RWPE2 (cell line): ENCODE data around the gene ARAP1.
A peak's percentile ranks its signal among the peaks of the same experiment; 100 is the strongest.

Experiments used
- ATAC-seq: fragments of 200-7000 bp; cut with Tn5 transposase; 3 replicates; pipeline ENCODE4 v1.9.1; 2021; ENCODE audit warnings: low read depth
- DNase-seq: peaks from one replicate; pipeline ENCODE4 v3.0.0-alpha.2; 2020; ENCODE audit warnings: low spot score
- H3K27ac ChIP-seq: fragments of 450-650 bp; 2 replicates; pipeline ENCODE4 v1.5.1; 2017; ENCODE audit warnings: mild to moderate bottlenecking; ENCODE audit not compliant: poor library complexity, severe bottlenecking
- H3K27me3 ChIP-seq: fragments of 250-450 bp; sonication (Bioruptor Pico); 2 replicates; pipeline ENCODE4 v1.5.1; 2021; ENCODE audit warnings: mild to moderate bottlenecking, moderate library complexity; ENCODE audit not compliant: insufficient read depth, poor library complexity, severe bottlenecking
- H3K36me3 ChIP-seq: fragments of 250-450 bp; sonication (Bioruptor Pico); 2 replicates; pipeline ENCODE4 v1.5.1; 2020; ENCODE audit warnings: low read depth, mild to moderate bottlenecking, moderate library complexity
- H3K4me1 ChIP-seq: fragments of 250-450 bp; sonication (Bioruptor Pico); 2 replicates; pipeline ENCODE4 v1.5.1; 2021; ENCODE audit warnings: mild to moderate bottlenecking, moderate library complexity; ENCODE audit not compliant: insufficient read depth, poor library complexity, severe bottlenecking
- H3K4me3 ChIP-seq: fragments of 250-450 bp; sonication (Bioruptor Pico); 2 replicates; pipeline ENCODE4 v1.5.1; 2021; ENCODE audit warnings: mild to moderate bottlenecking, moderate library complexity; ENCODE audit not compliant: severe bottlenecking
- H3K9me3 ChIP-seq: fragments of 250-450 bp; sonication (Bioruptor Pico); 2 replicates; pipeline ENCODE4 v1.5.1; 2021; ENCODE audit warnings: mild to moderate bottlenecking, moderate library complexity; ENCODE audit not compliant: severe bottlenecking
- TF ChIP-seq, protein P1 (sequence below): fragments of 450-650 bp; IDR thresholded peaks from one replicate; pipeline ENCODE4 v1.5.1; 2017; ENCODE audit warnings: mild to moderate bottlenecking, moderate library complexity; ENCODE audit not compliant: poor library complexity, severe bottlenecking

The ARAP1 gene

DNA sequence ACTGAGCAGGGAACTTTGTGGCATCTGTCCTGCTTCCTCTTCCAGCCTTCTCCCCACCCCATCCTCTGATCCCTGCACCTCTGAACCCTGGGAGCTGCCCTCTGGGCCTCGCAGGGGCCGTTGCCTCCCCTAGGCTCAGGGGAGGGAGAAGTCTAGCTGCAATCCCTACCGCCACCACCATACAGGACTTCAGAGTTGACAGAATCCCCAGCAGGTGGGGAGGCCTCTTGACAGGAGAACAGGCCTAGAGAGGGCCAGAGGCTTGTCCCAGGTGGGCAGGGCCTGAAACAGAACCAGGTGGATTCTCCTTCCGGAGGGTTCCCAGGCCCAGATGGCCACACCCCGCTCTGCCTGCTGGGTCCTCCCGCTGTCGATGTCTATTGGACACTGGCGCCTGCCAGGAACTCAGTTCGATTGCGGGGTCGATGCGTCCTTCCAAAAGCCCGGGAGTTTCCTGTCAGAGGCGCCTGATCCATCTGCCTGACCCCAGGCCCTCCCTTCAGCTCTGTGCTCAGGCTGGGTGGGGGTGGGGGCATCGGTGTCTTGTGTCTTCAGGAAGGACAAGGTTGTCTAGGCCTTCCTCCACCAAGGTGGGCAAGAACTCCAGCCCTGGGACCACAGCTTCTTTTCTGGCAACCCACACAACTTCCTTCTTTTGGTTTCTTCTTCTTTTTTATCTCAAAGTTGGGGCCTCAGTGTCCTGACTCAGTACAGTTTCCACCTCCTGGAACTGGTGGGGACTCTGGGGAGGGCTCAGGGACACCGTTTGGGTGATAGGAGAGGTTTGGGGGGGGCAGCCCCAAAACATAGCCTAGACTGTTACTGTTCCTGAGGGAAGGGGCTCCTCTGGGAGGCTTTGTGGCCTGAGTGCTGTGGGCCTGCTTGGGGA lies 35.3 kb upstream of the ARAP1 start:
- no peak overlapping the region for H3K27ac ChIP-seq
- H3K9me3 ChIP-seq: no peaks in the 10 kb centered on the region
- no peaks in the 10 kb centered on the region for H3K27me3 ChIP-seq
- ATAC-seq (0 out of 3 replicates have a peak, but pooled peaks have one; percentile 10), DNase-seq (no peak)
- TF ChIP-seq, protein P1, sequence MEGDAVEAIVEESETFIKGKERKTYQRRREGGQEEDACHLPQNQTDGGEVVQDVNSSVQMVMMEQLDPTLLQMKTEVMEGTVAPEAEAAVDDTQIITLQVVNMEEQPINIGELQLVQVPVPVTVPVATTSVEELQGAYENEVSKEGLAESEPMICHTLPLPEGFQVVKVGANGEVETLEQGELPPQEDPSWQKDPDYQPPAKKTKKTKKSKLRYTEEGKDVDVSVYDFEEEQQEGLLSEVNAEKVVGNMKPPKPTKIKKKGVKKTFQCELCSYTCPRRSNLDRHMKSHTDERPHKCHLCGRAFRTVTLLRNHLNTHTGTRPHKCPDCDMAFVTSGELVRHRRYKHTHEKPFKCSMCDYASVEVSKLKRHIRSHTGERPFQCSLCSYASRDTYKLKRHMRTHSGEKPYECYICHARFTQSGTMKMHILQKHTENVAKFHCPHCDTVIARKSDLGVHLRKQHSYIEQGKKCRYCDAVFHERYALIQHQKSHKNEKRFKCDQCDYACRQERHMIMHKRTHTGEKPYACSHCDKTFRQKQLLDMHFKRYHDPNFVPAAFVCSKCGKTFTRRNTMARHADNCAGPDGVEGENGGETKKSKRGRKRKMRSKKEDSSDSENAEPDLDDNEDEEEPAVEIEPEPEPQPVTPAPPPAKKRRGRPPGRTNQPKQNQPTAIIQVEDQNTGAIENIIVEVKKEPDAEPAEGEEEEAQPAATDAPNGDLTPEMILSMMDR: no peak
- H3K4me1 ChIP-seq: no peaks in the 10 kb centered on the region
- H3K36me3 ChIP-seq: no peaks in the 10 kb centered on the region
- H3K4me3 ChIP-seq: no peak overlapping the region

DNA sequence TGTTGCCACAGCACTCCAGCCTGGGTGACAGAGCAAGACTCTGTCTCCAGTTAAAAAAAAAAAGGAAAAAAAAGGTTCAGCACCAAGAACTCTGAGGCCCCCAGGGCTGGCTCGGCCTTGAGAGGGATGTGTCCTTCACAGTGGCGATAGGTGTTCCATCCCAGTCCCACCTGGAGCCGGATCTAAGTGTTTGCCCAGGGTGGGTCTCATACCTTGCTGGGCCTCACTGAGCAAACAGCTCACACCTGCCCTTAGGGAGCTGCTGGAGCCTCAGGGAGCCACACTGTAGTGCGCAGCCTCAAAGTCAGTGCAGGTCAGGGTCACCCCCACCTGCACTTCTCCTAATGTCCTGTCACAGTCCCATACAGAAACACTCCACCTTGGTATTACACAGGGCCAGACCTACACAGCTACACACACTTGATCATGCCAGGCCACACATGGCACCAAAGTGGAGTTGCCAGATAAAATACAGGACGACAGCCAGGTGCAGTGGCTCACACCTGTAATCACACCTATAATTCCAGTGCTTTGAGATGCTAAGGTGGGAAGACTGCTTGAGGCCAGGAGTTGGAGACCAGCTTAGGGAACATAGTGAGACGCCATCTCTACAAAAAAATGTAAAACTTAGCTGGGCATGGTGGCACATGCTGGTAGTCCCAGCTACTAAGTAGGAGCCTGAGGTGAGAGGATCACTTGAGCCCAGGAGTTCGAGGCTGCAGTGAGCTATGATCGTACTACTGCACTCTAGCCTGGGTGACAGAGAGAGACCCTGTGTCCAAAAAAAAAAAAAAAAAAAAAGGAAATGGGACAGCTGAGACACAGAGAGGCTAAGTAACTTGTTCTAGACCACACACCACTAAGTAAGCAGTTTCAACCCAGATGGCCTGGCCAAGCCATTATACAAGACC lies 34.4 kb upstream of the ARAP1 start:
- ATAC-seq (0 out of 3 replicates have a peak, but pooled peaks have one; percentile 8), DNase-seq (no peak)
- H3K4me1 ChIP-seq: no peaks in the 10 kb centered on the region

DNA sequence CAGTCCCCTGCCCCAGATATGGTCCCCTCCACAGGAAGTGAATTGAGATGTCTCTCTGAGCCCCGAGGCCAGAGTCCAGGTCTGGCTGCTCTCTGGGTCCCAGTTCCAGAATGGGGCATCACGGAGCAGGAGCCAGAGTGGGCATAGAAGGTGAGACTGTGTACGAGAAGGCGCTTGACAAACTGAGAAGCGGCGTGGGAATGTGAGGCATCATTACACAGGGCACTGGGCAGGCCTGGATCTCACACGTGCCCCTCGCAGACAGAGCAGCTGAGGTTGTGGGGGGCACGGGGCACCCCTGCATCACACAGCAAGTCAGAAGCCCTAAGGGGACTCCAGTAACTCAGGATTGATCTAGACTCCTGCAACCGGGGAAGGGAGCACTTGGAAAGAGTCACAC lies 32.5 kb upstream of the ARAP1 start:
- DNase-seq: no peak
- no peak for ATAC-seq
- TF ChIP-seq, protein P1: no peak
- Histone ChIP-seq H3K9me3 (no peaks in the 10 kb centered on the region), H3K4me3 (no peak overlapping the region), H3K4me1 (no peaks in the 10 kb centered on the region), H3K27ac (no peak overlapping the region), H3K27me3 (no peaks in the 10 kb centered on the region), H3K36me3 (no peaks in the 10 kb centered on the region)

More for the DNA sequence above, 34.4 kb upstream of the ARAP1 start:
- Histone ChIP-seq H3K27me3 (no peaks in the 10 kb centered on the region), H3K9me3 (no peaks in the 10 kb centered on the region), H3K27ac (no peak overlapping the region), H3K4me3 (no peak overlapping the region), H3K36me3 (no peaks in the 10 kb centered on the region)
- TF ChIP-seq, protein P1: no peak

DNA sequence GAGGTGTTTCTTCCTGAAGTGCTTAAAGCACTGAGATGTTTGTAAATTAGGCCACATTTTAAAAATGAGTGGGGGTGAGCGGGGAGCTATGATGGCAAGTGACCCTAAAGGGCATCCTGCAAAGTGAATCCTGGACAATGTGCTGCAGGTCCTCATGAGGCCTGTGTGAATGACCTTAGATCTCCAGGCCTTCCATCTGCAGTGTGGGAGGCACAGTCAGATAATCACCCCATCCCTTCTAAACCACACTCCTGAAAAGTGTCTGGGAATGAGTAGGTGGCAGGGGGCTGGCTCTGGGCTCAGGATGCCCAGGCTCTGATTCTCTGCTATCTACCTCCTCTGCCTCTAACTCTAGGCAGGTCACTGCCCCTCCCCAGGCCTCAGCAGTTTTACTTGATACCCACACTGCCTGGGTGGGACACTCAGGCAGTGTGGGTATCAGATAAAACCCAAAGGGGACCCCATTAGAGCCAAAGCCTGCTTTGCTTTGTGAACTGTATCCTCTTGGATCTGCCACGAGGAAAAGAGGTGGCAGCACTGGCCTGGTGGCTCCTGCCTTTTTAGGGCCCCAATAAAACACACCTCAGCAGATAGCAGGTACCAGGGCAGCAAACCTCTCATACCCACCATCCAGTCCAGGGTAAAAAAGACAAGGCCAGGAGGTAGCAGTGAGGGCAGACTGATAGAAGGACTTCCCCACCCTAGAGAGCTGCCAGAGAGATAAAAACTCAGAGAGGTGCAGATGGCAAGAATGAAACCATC lies 31.1 kb upstream of the ARAP1 start:
- H3K36me3 ChIP-seq: no peaks in the 10 kb centered on the region

More for the DNA sequence above, 31.1 kb upstream of the ARAP1 start:
- Histone ChIP-seq H3K9me3 (no peaks in the 10 kb centered on the region), H3K4me3 (no peak overlapping the region), H3K4me1 (no peaks in the 10 kb centered on the region), H3K27me3 (no peaks in the 10 kb centered on the region), H3K27ac (no peak overlapping the region)
- ATAC-seq (no peak), DNase-seq (no peak)
- TF ChIP-seq, protein P1: no peak
